GM10266 (cell line): ENCODE measurements around the gene ANO1.

ENCODE experiments used
- DNase-seq: peaks from one replicate; pipeline ENCODE4 v3.0.0; 2012; ENCODE audit errors: extremely low spot score
- CTCF ChIP-seq: IDR thresholded peaks from 2 replicates; pipeline ENCODE4 v1.5.1; 2012; ENCODE audit warnings: mild to moderate bottlenecking, low read depth; ENCODE audit not compliant: control insufficient read depth, insufficient read depth; ENCODE audit errors: missing control alignments

The ANO1 gene

GRCh38 chr11:70183032-70183431 is 104.9 kb downstream of the ANO1 start:
- DNase-seq = no peak
- no peak for TF ChIP-seq CTCF

GRCh38 chr11:70183483-70184176 is 105.5 kb downstream of the ANO1 start:
- TF ChIP-seq CTCF = no peak
- DNase-seq = no peak

- no peak for TF ChIP-seq CTCF
- DNase-seq = no peak
Observed at GRCh38 chr11:70184396-70184795, 106.3 kb downstream of the ANO1 start.

GRCh38 chr11:70185348-70186055 is 107.4 kb downstream of the ANO1 start:
- no peak for TF ChIP-seq CTCF

GRCh38 chr11:70186420-70186819 is 108.3 kb downstream of the ANO1 start:
- TF ChIP-seq CTCF = no peak
- DNase-seq = no peak

More at GRCh38 chr11:70185348-70186055, 107.4 kb downstream of the ANO1 start:
- no peak for DNase-seq

- TF ChIP-seq CTCF = no peak
Observed at GRCh38 chr11:70186936-70187335, 108.8 kb downstream of the ANO1 start.

GRCh38 chr11:70187771-70188170 is 109.7 kb downstream of the ANO1 start:
- no peak for DNase-seq
- no peak for TF ChIP-seq CTCF

More at GRCh38 chr11:70186936-70187335, 108.8 kb downstream of the ANO1 start:
- DNase-seq = no peak
